CD14-positive monocyte (primary cell): Measurements from ENCODE around the gene MYL6. TPM values are rescaled to one million over a fixed set of nuclear protein-coding genes. Genes with fewer than 3 reads are reported as not detected.
A peak's percentile ranks its signal among the peaks of the same experiment; 100 is the strongest.

Source experiments
- DNase-seq, 3 donors: peaks; one replicate each; pipeline ENCODE4 v3.0.0-alpha.2; 2011 to 2022
- H2AFZ ChIP-seq: 2 replicates; pipeline ENCODE4 v1.6.0; 2012; ENCODE audit warnings: mild to moderate bottlenecking, low read depth, low read length, inconsistent platforms; ENCODE audit not compliant: insufficient read depth, poor library complexity, severe bottlenecking
- H3K27ac ChIP-seq, 2 donors: 1 replicate in 1 of 2; 2 replicates in 1 of 2; pipeline ENCODE4 v1.5.1; 2012 to 2013; ENCODE audit warnings: low read length in 2 of 2, control low read depth in 1 of 2, inconsistent platforms in 1 of 2, low read depth in 1 of 2, mild to moderate bottlenecking in 1 of 2
- H3K27me3 ChIP-seq, 2 donors: one replicate each; pipeline versions ENCODE4 v1.6.0 to v1.6.1; 2011 to 2013; ENCODE audit warnings: low read length in 2 of 2; ENCODE audit not compliant: control insufficient read depth in 2 of 2, insufficient read depth in 2 of 2
- H3K36me3 ChIP-seq, 2 donors: replicated peaks in 1 of 2; 1 replicate in 1 of 2; 2 replicates in 1 of 2; pipeline versions ENCODE4 v1.5.1 to v1.6.1; 2012 to 2013; ENCODE audit warnings: low read length in 2 of 2, control low read depth in 1 of 2, inconsistent platforms in 1 of 2, mild to moderate bottlenecking in 1 of 2; ENCODE audit not compliant: insufficient read depth in 2 of 2, control insufficient read depth in 1 of 2
- H3K4me1 ChIP-seq, 2 donors: 1 replicate in 1 of 2; 2 replicates in 1 of 2; pipeline versions ENCODE4 v1.5.1 to v1.6.1; 2012 to 2013; ENCODE audit warnings: low read length in 2 of 2, control low read depth in 1 of 2, inconsistent platforms in 1 of 2, mild to moderate bottlenecking in 1 of 2, moderate library complexity in 1 of 2; ENCODE audit not compliant: insufficient read depth in 2 of 2, control insufficient read depth in 1 of 2
- H3K4me2 ChIP-seq: replicated peaks from 2 replicates; pipeline ENCODE3; 2012; ENCODE audit warnings: low read length, moderate library complexity, mild to moderate bottlenecking; ENCODE audit not compliant: poor library complexity, severe bottlenecking; ENCODE audit errors: extremely low read depth
- H3K4me3 ChIP-seq, 3 experiments: fragments of 200-600 bp in 1 of 3; sonication (generic) in 1 of 3; replicated peaks in 1 of 3; 1 replicate in 2 of 3; 2 replicates in 1 of 3; pipeline ENCODE4 v1.5.1; 2011 to 2013; ENCODE audit warnings: low read length in 3 of 3, mild to moderate bottlenecking in 3 of 3, control low read depth in 2 of 3, low read depth in 2 of 3, inconsistent platforms in 1 of 3, moderate library complexity in 1 of 3
- H3K79me2 ChIP-seq: 2 replicates; pipeline ENCODE4 v1.6.0; 2012; ENCODE audit warnings: mild to moderate bottlenecking, control low read depth, inconsistent platforms, low read length, moderate library complexity; ENCODE audit not compliant: insufficient read depth
- H3K9ac ChIP-seq: 2 replicates; pipeline ENCODE4 v1.6.0; 2017; ENCODE audit warnings: low read length, mild to moderate bottlenecking; ENCODE audit not compliant: insufficient read depth, poor library complexity, severe bottlenecking
- H3K9me3 ChIP-seq, 2 donors: replicated peaks in 1 of 2; 1 replicate in 1 of 2; 2 replicates in 1 of 2; pipeline versions ENCODE4 v1.5.1 to v1.6.1; 2012 to 2013; ENCODE audit warnings: low read length in 2 of 2, control low read depth in 1 of 2; ENCODE audit not compliant: control insufficient read depth in 1 of 2, insufficient read depth in 1 of 2
- H4K20me1 ChIP-seq: 2 replicates; pipeline ENCODE4 v1.6.0; 2012; ENCODE audit warnings: mild to moderate bottlenecking, low read length, control low read depth, moderate library complexity; ENCODE audit not compliant: insufficient read depth
- H3K27ac Mint-ChIP-seq, 7 donors: one replicate each; pipeline ENCODE4 v1.8.0; 2020; ENCODE audit warnings: mild to moderate bottlenecking in 7 of 7, mixed read lengths in 7 of 7, moderate library complexity in 6 of 7, inconsistent platforms in 2 of 7
- H3K27me3 Mint-ChIP-seq, 3 donors: one replicate each; pipeline ENCODE4 v1.8.0; 2021 to 2022; ENCODE audit warnings: low read depth in 3 of 3, mild to moderate bottlenecking in 3 of 3, mixed read lengths in 3 of 3, moderate library complexity in 3 of 3, inconsistent platforms in 1 of 3
- H3K36me3 Mint-ChIP-seq, 2 donors: one replicate each; pipeline ENCODE4 v1.8.0; 2020; ENCODE audit warnings: mixed read lengths in 2 of 2, inconsistent platforms in 1 of 2, mild to moderate bottlenecking in 1 of 2
- H3K4me1 Mint-ChIP-seq: one replicate; pipeline ENCODE4 v1.8.0; 2020; ENCODE audit warnings: mild to moderate bottlenecking, mixed read lengths
- H3K4me3 Mint-ChIP-seq, 2 donors: one replicate each; pipeline ENCODE4 v1.8.0; 2020; ENCODE audit warnings: mild to moderate bottlenecking in 2 of 2, mixed read lengths in 2 of 2, moderate library complexity in 1 of 2
- H3K9me3 Mint-ChIP-seq, 7 donors: one replicate each; pipeline ENCODE4 v1.8.0; 2020 to 2022; ENCODE audit warnings: mixed read lengths in 7 of 7, mild to moderate bottlenecking in 6 of 7, moderate library complexity in 6 of 7, inconsistent platforms in 2 of 7
- WGBS: methylation state at CpG from one replicate; pipeline ENCODE4 v1.1.5; 2013; ENCODE audit warnings: missing lambda C conversion rate; ENCODE audit not compliant: insufficient coverage; 5-methylcytosine and 5-hydroxymethylcytosine counted together
- intact Hi-C, 2 donors: fragments of 100-400 bp; cut with micrococcal nuclease; formaldehyde crosslinking; loops; one replicate each; pipeline versions ENCODE4 v1.15.0 to v1.15.1; 2023
- polyA plus RNA-seq, 3 donors: library from polyadenylated mRNA; depleted of rRNA in 1 of 3; unstranded in 2 of 3; stranded (reverse) in 1 of 3; fragments of 300-500 nt in 2 of 3; fragments of >200 nt in 1 of 3; fragmentation: Illumina TruSeq in 2 of 3; gene quantifications; 1 replicate in 2 of 3; 2 replicates in 1 of 3; pipeline ENCODE4 v1.2.3, GENCODE V29; 2012 to 2021
- TF ChIP-seq, protein P1 (sequence below): fragments of 200-600 bp; IDR thresholded peaks from one replicate; pipeline ENCODE4 v1.8.0; 2022; ENCODE audit warnings: antibody characterized with exemption, mild to moderate bottlenecking

MYL6 gene
- polyA plus RNA-seq, 3 donors: 1,962 to 3,939 (median 3,189) TPM

DNA sequence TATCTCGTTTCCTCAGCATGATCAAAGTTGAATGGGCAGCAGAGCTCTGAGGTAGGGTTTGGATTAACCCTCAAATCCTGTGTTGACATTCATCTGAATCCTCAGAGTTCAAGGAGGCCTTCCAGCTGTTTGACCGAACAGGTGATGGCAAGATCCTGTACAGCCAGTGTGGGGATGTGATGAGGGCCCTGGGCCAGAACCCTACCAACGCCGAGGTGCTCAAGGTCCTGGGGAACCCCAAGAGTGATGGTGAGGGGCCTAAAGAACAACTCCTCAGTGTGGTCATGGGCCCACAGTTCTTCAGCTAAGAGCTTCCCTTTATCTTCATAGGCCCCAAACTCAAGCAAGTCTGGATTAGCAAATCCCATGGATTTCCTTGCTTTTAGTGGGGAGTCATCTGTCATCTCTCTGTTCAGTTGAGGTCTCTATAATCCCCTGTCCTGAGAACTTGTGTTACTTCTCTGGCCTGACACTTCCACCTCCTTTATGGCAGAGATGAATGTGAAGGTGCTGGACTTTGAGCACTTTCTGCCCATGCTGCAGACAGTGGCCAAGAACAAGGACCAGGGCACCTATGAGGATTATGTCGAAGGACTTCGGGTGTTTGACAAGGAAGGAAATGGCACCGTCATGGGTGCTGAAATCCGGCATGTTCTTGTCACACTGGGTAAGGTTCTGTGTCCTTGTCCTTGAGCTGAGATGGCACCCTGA is 1.5 kb downstream of the MYL6 start:
- Mint-ChIP-seq H3K27me3 (peaks cover 0 to 3% (median 2%) of the 10 kb centered on the region in 3 donors), H3K4me1 (peaks cover 36% of the 10 kb centered on the region), H3K4me3 (peak overlapping the region; percentile 97 to 99), H3K9me3 (no peaks in the 10 kb centered on the region), H3K36me3 (peaks cover 48 to 53% of the 10 kb centered on the region in 2 donors), H3K27ac (peak overlapping the region; percentile 97 to 99 (median 98))
- Histone ChIP-seq H3K27me3 (no peaks in the 10 kb centered on the region), H3K4me1 (peaks cover 35 to 43% of the 10 kb centered on the region in 2 donors), H4K20me1 (peaks cover 60% of the 10 kb centered on the region), H3K4me3 (peak overlapping the region; percentile 77 to 96 (median 84)), H2AFZ (no peak overlapping the region), H3K9ac (peak overlapping the region; percentile 85), H3K9me3 (no peaks in the 10 kb centered on the region), H3K4me2 (peak overlapping the region; percentile 95), H3K27ac (peak overlapping the region; percentile 90 to 94), H3K79me2 (peaks cover 54% of the 10 kb centered on the region), H3K36me3 (peaks cover 45 to 49% of the 10 kb centered on the region in 2 donors)
- DNase-seq: no peak
- intact Hi-C loops: loop anchor here (2.0 to 5.0 kb wide), 5 partner anchors 29 to 63 kb away; partner anchors contain the start of genes ESYT1 (in 1 of the 2), SMARCC2 (in 1 of the 2) and ZC3H10 (in 1 of the 2)
- WGBS: no CpG with 5 or more reads among the region's 8 CpGs
- TF ChIP-seq, protein P1, sequence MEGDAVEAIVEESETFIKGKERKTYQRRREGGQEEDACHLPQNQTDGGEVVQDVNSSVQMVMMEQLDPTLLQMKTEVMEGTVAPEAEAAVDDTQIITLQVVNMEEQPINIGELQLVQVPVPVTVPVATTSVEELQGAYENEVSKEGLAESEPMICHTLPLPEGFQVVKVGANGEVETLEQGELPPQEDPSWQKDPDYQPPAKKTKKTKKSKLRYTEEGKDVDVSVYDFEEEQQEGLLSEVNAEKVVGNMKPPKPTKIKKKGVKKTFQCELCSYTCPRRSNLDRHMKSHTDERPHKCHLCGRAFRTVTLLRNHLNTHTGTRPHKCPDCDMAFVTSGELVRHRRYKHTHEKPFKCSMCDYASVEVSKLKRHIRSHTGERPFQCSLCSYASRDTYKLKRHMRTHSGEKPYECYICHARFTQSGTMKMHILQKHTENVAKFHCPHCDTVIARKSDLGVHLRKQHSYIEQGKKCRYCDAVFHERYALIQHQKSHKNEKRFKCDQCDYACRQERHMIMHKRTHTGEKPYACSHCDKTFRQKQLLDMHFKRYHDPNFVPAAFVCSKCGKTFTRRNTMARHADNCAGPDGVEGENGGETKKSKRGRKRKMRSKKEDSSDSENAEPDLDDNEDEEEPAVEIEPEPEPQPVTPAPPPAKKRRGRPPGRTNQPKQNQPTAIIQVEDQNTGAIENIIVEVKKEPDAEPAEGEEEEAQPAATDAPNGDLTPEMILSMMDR: no peak

- peaks cover 51 to 56% of the 10 kb centered on the region in 2 donors for H3K36me3 ChIP-seq
- peaks cover 54% of the 10 kb centered on the region for H3K79me2 ChIP-seq
- no peaks in the 10 kb centered on the region for H3K27me3 ChIP-seq
- H3K4me1 Mint-ChIP-seq: peaks cover 36% of the 10 kb centered on the region
- H3K9ac ChIP-seq: peak overlapping the region; percentile 85
- peak; percentile 23 to 53 (median 32) for DNase-seq
- H2AFZ ChIP-seq: no peak overlapping the region
- H3K9me3 ChIP-seq: no peaks in the 10 kb centered on the region
- H3K27me3 Mint-ChIP-seq: peaks cover 0 to 3% (median 1%) of the 10 kb centered on the region in 3 donors
- 43% methylated on average over 2 of the region's 7 CpGs for WGBS
- peak overlapping the region; percentile 95 for H3K4me2 ChIP-seq
- peaks cover 52 to 59% of the 10 kb centered on the region in 2 donors for H3K36me3 Mint-ChIP-seq
- no peaks in the 10 kb centered on the region for H3K9me3 Mint-ChIP-seq
- H3K27ac ChIP-seq: peak overlapping the region; percentile 50 to 94
- intact Hi-C loops: loop anchor here in 1 of 2 donors (5.0 kb wide), 1 partner anchor 33 kb away; the partner anchor contains the start of gene ESYT1
- H4K20me1 ChIP-seq: peaks cover 67% of the 10 kb centered on the region
- H3K27ac Mint-ChIP-seq: peak overlapping the region; percentile 97 to 99 (median 98)
- H3K4me1 ChIP-seq: peaks cover 35 to 43% of the 10 kb centered on the region in 2 donors
- H3K4me3 Mint-ChIP-seq: peak overlapping the region; percentile 97 to 99
- peak overlapping the region; percentile 77 to 96 (median 84) for H3K4me3 ChIP-seq
- TF ChIP-seq, protein P1: no peak
These were observed 2.1 kb downstream of the MYL6 start for GRCh38 chr12:56160193-56160763.
